Umbilical cord (tissue), 2 donors: Measurements from ENCODE around the gene SP110. TPM values are rescaled to one million over a fixed set of nuclear protein-coding genes. Genes with fewer than 3 reads are reported as not detected.
"Not testable (repeated sequence)": the region's sequence is repeated elsewhere in the genome, so short reads cannot be mapped to it uniquely, and the experiment has no call there.

ENCODE experiments used
- DNase-seq: peaks from one replicate; pipeline ENCODE4 v3.0.0-alpha.2; 2015; ENCODE audit warnings: low spot score
- total RNA-seq: library from RNA; depleted of rRNA; stranded (reverse); fragments of >200 nt; gene quantifications from one replicate; pipeline ENCODE4 v1.2.3, GENCODE V29; 2014; ENCODE audit warnings: low replicate concordance; ENCODE audit not compliant: insufficient read depth

Gene SP110
- total RNA-seq = 25.8 TPM

DNA sequence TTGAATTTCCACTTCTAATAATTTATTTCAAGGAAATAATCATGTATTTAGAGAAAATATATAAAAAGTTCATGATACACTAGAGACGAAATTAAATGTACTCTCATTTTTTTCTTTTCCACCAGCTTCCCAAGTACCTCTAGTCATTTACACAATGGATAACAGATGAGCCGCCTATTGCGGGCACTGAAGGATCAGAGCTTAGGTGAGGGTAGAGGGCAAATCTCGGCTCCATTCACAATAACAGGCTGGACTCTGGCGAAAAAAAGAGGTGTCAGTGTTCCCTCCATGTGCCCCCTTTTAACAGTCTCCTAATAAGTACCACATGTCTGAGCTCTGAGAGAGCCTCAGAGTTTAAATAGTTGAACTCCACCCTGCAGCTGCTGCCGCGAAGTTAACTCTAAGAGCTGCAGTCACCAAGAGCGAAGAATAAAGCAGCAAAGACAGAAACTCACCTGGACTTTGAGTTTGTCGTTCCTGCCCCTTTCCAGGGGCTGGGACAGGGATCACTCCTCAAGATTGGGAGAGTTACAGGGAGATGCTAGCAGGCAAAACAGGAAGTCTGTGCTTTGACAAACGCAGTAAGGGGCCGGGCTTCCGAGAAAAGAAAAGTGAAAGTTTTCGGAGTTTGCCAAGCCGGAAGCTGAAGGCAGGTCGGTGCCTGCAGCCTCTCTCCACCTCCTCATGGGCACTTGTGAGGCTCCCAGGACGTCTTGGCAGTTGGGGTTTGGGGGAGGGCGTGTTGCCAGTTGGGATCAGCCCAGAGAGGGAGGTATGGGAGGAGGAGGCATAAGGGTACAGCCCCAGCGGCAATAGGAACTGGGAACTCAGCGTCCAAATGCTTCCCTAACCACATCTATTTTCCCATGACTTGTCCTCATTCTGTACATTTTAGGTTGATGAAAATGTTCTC lies at the start of gene SP110:
Gene SP110 (minus strand): TSS at position 566 of the 913 bp plus-strand sequence. CDS start 3,057 bp downstream, outside the sequence.
- DNase-seq = peak; percentile 93

DNA sequence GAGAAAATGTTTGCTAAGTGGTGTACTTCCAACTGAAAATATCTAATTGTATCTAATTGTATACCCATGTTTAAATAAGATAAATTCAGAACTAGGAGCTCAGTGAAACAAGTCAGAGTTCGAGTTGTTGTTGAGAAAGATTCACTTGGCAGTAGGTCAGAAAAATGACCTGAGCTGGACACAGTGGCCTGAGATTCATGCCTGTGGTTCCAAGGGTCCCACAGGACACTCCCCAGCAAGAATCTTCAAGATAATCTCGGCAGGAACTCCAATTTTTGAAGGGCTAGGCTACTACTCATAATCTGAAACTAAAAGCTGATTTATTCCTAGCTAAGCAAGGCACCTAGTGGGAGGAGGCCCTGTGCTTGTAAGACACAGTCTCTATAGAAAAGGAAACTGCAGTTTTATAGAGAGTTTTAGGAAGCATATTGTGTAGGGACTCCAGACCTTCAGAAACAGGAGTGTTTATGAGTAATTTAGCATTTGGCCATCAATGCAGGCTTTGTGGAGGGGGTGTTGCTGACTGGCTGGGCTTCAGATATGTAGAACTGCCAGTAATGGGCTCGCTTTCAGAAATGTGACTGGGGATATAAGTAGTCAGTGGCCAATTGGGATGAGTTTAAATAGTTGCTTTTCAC lies 48.9 kb upstream of the SP110 start:
- DNase-seq = no peak

DNA sequence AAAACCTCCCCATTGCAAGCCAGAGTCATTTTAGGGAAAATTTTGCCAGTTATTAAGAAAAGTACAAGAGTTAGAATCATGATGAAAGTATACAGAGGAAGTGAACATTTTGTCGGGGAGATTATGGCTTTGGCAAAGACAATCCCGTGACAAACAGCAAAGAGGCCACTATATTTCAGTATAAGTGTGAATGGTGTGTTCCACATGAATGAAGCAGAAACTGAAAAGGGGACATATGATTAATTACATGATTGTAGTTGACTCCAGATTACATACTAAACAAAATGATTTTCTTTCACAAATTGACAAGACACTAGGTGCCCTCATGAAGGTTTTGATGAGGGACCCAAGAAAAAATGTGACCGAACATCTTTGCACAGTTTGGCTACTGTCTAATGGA lies 47.8 kb upstream of the SP110 start:
- no peak for DNase-seq

DNA sequence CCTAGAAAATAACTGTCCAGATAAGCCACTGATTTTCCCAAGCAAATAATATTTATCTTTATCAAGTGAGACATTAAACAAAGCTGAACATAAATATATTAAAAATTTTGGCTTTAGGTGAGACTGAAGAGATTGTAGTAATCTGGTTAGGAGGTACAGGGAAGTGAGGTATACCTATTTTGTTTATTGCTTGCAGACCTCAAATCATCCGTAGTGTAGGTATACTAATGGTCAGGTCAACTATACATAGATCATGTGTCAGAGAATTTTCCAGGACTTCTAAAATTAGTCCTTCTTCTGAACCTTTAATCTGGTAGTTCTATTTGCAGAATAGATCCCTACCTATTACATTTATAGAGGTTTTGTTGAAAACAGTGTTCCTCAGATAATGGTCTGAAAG lies 47.3 kb upstream of the SP110 start:
- no peak for DNase-seq

DNA sequence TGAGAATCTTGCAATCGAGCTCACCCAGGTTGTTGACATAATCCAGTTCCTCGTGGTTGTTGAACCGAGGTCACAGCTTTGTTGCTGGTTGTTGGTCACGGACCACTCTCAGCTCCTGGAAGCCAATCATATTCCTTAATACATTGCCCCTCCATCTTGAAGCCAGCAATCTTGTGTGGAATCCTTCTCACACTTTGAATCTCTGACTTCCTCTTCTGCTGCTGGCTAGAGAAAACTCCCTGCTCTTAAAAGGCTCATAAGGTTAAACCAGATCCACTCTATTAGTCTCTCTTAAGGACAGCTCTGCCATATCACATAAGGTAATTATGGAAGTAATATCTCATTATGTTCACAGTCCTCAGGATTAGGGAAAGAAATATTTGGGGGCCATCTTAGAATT lies 46.9 kb upstream of the SP110 start:
- no peak for DNase-seq

DNA sequence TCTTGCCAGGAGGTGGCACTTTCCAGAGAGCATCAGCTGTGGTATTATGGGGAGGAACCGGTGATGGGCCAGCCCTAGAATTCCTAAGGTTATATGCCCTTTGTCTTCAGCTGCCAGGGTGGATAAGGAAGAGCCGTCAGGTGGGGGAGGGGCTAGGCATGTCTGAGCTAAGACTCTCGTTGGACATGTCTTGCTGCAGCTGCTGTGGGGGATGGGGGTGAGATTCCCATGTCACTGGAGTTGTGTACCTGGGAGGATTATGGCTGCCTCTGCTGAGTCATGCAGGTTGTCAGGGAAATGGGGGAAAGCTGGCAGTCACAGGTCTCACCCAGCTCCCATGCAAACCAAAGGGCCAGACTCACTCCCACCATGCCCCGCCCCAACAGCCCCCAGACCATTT lies 45.2 kb upstream of the SP110 start:
- DNase-seq = not testable (repeated sequence)

DNA sequence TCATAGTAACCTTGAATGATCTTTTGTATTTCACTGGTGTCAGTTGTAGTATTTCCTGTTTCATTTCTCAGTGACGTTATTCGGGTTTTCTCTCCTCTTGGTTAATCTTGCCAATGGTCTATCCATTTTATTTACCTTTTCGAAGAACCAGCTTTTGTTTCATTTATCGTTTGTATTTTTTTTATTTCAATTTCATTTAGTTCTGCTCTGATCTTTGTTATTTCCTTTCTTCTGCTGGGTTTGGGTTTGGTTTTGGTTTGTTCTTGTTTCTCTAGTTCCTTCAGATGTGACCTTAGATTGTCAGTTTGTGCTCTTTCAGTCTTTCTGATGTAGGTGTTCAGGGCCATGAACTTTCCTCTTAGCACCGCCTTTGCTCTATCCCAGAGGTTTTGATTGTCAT lies 42.5 kb upstream of the SP110 start:
- DNase-seq = no peak

DNA sequence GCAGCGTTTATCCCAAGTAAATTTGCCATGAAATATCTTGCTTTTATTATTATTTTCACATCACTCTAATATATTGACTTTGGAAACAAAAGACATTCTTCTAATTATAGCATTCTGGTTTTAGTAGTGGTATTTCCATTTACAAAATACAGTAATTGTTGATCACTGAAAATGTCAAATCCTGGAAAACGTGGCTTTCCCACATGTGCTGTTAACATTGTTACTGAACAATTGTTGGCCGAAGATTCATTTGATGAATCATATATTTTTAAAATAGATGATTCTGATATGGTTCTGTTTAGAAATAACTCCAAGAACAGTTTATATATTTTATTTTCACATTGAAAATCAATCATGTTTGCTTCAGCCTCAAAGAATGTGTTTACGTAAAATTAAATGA lies 38.7 kb upstream of the SP110 start:
- DNase-seq = no peak

DNA sequence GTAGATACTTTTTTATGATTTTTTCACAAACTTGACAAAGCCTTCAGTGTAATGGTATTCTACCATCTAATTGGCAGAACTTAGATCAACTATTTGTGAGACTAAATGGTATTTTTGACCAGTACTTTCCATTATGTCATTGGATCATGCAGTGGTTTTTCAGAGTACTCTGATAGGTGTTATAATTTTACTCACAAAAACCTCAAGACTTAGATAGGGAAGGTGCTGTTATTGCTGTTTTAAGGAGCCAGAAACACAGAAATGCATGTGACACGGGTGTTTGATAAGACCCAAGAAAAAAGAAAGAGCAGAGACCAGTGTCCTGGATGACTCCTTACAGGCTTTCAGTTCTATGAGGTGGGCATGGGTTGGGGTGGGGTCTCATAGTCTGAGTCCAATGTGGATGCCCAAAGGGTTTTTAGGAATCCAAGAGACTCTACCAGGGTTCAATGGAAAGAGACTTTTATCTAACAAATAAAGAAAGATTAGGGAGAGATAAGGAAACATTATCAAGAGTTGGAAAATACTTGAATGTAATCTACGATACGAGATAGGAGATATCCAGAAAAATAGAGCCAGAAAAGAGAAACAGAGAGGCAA lies 37.0 kb upstream of the SP110 start:
- no peak for DNase-seq

DNA sequence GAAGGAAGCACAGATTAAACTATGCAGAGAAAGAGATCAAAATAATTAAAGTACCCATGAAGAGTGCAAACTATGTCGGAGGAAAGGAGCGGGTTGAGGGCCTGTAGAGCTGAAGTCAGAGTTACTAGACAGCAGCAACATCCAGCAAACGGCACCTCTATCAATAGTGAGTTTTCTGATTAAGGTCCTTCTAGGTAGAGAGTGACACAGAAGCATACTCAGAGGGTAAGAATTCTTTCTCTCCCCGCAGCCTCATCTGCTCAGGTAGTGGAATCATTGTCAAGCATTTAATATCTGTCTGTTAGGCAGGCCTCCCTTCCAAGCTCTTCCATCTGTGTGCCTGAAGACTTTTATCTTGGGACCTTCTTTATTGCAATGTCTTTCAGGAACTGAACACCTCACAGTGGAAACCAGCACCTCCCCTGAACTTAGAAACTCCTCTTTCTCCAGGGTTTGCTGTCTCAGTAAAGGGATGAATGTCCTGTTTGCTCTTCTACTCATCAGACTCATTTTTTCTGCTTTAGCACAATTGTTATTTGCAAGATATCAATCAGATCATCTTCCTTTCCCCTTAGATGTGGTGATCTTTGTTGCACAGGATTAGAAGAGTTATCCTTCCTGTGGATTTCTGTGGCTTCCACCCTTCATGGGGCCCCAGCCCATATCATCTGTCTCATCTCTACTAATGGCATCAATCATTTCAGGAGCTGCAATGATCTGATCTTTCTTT lies 34.5 kb upstream of the SP110 start:
- no peak for DNase-seq

DNA sequence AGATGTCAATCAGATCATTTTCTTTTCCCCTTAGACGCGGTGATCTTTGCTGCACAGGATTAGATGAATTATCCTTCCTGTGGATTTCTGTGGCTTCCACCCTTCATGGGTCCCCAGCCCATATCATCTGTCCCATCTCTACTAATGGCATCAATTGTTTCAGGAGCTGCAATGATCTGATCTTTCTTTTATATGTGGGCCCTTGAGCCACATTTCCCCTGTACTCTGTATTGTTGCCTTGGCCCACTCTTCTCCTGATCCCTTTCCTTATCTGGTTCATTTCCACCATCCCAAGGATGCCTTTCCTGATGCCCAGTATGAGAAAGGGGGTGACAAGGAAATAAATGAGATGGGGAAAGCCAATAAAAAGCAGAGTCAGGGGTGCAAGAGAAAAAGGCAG lies 30.4 kb upstream of the SP110 start:
- DNase-seq = no peak

DNA sequence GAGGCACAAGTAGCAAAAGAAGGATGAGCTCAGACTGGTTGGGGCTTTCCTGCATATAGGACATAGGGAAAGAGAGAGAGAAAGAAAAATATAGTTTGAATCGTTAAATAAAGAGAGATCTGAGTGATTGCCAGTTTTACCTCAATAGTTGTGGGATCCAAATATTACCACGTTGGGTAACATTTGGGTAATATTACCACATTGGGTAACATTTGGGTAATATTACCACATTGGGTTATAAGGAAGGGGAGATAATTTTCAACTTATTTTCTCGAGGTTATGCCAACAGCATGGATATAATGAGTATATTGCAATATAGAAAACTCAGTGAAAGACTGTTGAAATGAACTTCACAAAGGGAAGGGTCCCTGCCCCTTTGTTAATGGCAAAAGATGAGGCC lies 26.4 kb upstream of the SP110 start:
- DNase-seq = no peak

DNA sequence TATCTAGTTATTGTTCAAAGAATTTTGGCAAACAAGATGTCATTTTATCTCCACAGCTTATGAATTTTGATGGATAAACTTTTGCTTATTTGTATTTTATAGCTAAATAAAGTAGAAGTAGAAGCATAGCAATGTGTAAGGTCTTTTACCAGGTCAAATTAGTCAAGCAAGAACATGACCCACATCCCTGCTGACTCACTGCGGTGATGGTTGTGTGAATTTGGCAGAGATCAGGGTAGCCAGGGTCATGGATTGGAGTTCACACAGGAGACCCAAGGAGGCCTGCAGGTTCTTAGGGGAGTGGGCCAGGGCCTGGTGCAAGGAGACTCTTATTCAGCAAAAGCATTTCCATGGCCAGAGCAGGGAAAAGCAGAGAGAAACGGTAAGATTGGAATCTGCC lies 24.4 kb upstream of the SP110 start:
- no peak for DNase-seq

DNA sequence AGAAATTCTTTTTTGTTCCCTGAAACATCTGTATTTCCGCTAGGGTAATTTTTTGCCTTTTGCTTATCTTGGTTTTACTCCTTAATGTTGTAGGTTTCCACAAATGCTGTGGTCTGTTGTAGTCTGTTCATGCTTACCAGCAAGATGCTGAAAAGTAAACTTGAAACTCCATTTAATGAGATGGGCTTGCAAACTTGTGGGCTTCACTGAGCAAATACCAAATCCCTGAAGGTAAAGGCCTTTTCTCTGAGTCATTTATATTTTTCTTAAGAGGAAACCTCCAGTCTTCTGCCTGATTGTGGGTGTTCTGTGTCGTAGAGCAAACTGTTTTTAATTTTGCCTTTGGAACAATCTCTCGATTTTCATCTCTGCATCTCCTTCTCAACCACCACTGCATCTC lies 15.1 kb upstream of the SP110 start:
- DNase-seq = no peak

DNA sequence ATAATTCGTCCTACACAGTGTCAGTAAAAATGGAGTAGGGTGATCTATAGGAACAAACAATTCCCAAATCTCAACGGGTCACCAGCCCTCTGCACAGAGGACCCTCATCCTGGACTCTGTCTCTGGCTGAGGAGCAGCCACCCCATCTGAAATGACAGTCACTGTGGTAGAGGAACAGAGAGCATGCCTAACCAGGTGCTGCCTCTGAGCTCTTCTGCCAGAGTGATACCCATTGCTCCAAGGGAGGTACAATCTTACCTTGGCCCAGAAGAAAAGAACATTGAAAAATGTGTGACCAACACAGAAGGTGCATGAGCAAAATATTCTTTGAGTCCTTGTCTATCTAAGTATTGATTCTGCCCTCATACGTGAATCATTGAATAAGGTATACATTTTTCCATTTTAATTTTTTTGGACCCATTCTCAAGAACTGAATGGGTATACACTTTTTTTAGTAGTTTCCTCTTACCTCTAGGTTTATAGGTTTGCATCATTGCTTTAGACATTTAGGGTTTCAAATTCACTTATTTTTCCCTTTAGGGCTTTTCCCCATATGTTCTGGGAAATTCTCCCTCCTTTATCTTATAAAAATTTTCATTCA lies 14.4 kb upstream of the SP110 start:
- DNase-seq = no peak

DNA sequence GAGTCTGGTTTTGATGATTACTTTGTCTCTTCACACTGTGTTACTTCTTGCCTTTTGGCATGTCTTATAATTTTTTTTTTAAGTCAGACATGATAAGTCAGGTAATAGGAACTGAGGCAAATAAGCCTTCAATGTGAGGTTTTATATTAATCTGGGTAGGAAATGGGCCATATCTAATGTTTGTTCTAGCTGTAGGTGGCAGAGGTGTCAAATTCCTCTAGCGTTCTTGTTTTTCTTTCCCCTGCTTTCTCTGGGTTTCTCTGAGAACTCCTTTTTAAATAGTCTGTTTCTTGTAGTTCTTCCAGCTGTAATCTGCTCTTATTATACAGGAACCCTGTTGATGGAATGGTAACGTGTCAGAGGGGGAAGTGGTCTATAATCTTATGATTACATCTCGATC lies 11.5 kb upstream of the SP110 start:
- no peak for DNase-seq

DNA sequence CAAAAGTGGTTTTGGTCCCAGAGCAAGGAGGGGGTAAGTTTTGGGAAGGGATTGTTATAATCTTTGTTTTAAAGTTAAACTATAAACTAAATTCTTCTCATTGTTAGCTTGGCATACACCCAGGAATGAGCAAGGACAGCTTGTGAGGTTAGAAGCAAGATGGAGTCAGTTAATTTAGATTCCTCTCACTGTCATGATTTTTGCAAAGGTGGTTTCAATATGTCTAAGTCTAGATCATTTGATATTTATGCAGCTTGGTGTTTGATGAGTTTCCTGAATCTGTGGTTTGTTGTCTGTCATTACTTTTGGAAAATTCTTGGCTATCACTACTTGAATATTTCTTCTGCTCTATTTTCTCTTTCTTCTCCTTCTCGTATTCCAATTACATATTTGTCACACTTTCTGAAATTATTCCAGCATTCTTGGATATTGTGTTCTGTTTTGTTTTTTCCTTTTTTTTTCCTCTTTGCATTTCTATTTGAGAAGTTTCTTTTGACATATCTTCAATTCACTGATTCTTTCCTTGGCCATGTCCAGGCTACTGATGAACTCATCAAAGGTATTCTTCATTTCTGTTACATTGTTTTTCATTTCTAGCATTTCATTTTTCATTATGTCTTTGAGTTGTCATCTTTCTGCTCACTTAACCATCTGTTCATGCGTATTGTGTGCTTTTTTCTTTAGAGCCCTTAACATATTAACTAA lies 10.9 kb upstream of the SP110 start:
- no peak for DNase-seq

DNA sequence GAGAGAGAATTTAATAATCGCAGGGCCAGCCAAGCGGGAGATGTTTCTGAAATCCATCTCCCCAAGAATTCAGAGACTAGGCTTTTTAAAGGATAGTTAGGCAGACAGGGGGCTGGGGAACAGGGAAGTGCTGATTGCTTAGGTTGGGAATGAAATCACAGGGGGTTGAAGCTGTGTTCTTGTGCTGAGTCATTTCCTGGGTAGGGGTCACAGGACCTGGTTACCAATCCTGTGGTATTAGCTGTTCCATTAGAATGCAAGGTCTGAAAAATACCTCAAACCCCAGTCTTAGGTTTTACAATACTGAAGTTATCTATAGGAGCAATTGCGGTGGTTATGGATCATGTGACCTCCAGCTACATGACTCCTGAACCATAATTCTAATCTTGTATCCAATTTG lies 10.3 kb upstream of the SP110 start:
- no peak for DNase-seq

DNA sequence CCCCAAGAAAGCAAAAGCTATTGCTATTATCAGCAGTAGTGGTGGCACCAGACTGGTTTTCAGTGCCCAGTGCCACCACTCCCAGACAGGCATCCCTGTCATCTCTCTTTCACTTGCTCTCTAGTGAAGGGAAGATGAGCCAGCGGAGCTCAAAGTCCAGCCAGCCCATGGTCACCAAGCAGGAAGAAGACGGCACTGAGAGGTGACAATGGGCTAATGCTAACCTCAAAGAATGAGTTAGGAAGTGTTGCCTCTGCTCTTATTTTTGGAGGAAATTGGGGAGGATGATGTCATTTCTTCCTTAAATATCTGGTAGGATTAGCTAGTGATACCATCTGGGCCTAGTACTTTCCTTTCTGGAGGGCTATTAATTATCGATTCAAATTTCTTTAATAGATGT lies 7.4 kb upstream of the SP110 start:
- no peak for DNase-seq

DNA sequence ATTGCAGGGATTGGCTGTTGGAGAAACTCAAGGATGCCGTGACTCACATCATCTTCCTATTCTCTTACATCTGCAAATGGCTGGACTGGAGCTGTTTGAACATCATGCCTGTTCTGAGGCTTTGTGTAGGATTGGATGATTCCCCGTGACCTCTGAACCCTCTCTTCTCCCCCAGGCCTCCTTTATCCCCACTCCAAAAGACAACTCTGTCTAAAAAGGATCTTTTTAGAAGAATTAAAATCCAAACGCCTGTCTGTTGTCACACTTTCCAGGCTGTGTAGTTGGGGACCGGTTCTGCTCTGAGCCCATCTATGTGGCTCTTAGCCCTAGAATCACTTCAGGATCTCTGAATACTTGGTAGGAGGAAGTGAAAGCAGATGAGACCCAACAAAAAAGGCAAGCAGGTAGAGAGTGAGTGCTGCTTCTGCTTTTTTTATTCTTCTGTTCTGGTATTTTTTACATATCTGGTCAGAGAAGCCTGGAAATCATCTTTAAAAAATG lies 6.3 kb upstream of the SP110 start:
- DNase-seq = no peak

DNA sequence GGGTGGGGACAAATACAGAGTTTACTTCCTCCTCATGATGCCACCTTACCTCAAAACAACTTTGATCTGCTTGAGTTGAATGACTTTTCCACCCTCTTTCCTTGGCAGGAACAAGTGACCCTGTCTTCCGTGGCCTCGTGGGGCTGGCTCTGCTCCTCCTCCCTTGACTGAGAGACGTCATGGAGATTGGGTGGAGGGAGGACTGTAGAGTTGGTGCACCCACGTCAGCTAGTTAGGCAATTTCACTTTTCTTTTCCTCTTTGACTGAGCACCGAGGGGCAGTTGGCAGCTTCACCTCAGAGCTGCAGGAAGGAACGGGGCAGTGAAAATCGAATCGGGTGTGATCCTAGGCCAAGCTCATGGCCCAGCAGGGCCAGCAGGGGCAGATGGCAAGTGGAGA lies 5.7 kb upstream of the SP110 start, which contains the start of gene SP140:
Gene SP140 (plus strand): TSS at position 251 of the 400 bp plus-strand sequence. CDS start 109 bp downstream, at position 360.
- DNase-seq = no peak
